Amniotic epithelial cell (primary cell): ENCODE measurements around the gene CFDP1.

Experiments
- DNase-seq: peaks from one replicate; pipeline ENCODE4 v3.0.0-alpha.2; 2010; ENCODE audit warnings: low read depth

The CFDP1 gene

GRCh38 chr16:75406943-75407342, 26.4 kb downstream of the CFDP1 start:
- no peak for DNase-seq

GRCh38 chr16:75402821-75403475, 30.4 kb downstream of the CFDP1 start:
- DNase-seq = peak; percentile 41

- DNase-seq = peak; percentile 37
Observed at GRCh38 chr16:75402159-75402820, 31.0 kb downstream of the CFDP1 start.

- no peak for DNase-seq
Observed at GRCh38 chr16:75401691-75402090, 31.6 kb downstream of the CFDP1 start.

- DNase-seq = no peak
Observed at GRCh38 chr16:75398333-75398732, 35.0 kb downstream of the CFDP1 start.

- no peak for DNase-seq
Observed at GRCh38 chr16:75394941-75395340, 38.4 kb downstream of the CFDP1 start.

- DNase-seq = no peak
Observed at GRCh38 chr16:75392906-75393305, 40.4 kb downstream of the CFDP1 start.

- DNase-seq = no peak
Observed at GRCh38 chr16:75390926-75391653, 42.2 kb downstream of the CFDP1 start.

- DNase-seq = peak; percentile 45
Observed at GRCh38 chr16:75389096-75389690, 44.1 kb downstream of the CFDP1 start.

- DNase-seq = no peak
Observed at GRCh38 chr16:75387951-75388350, 45.4 kb downstream of the CFDP1 start.

GRCh38 chr16:75385507-75386152, 47.7 kb downstream of the CFDP1 start:
- DNase-seq = peak; percentile 85

GRCh38 chr16:75383141-75383540, 50.2 kb downstream of the CFDP1 start:
- DNase-seq = no peak

- no peak for DNase-seq
Observed at GRCh38 chr16:75382611-75383010, 50.7 kb downstream of the CFDP1 start.

- DNase-seq = no peak
Observed at GRCh38 chr16:75380870-75381269, 52.4 kb downstream of the CFDP1 start.

GRCh38 chr16:75379911-75380847, 53.1 kb downstream of the CFDP1 start:
- DNase-seq = no peak

GRCh38 chr16:75379339-75379738, 54.0 kb downstream of the CFDP1 start:
- no peak for DNase-seq

GRCh38 chr16:75378616-75379015, 54.7 kb downstream of the CFDP1 start:
- no peak for DNase-seq

- peak; percentile 98 for DNase-seq
Observed at GRCh38 chr16:75377729-75378386, 55.4 kb downstream of the CFDP1 start.

GRCh38 chr16:75376475-75377161, 56.7 kb downstream of the CFDP1 start:
- no peak for DNase-seq

GRCh38 chr16:75374388-75374787, 58.9 kb downstream of the CFDP1 start:
- DNase-seq = no peak
